ENCODE measurements around the gene ASXL2.

Gene ASXL2

DNA sequence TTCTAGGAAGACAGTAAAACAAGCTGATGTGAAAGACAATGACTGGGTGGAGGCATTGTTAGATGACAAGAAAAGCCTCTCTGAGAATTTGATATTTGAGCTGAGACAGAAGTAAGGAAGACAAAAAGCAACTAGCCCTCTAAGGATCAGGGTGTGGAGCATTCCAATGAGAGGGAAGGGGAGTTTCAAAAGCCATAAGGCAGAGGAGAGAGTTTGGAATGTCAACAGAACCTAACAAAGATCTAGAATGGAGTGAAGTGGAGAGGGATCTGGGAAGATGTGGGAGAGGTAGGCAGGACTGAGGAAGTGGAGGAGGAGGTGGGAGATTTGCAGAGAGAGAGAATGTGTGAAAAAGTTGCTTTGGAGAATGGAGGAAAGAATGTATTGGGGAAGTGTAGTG, 17.3 kb upstream of the ASXL2 start:
- POLR2A ChIA-PET, result no interaction called here
- CTCF ChIA-PET, result interaction anchor here (1.3 to 4.2 kb wide), 2 partner anchors 8 to 55 kb away, joined by 3 to 11 read pairs; no protein-coding TSS in a partner anchor
- TF ChIP-seq, protein P1, sequence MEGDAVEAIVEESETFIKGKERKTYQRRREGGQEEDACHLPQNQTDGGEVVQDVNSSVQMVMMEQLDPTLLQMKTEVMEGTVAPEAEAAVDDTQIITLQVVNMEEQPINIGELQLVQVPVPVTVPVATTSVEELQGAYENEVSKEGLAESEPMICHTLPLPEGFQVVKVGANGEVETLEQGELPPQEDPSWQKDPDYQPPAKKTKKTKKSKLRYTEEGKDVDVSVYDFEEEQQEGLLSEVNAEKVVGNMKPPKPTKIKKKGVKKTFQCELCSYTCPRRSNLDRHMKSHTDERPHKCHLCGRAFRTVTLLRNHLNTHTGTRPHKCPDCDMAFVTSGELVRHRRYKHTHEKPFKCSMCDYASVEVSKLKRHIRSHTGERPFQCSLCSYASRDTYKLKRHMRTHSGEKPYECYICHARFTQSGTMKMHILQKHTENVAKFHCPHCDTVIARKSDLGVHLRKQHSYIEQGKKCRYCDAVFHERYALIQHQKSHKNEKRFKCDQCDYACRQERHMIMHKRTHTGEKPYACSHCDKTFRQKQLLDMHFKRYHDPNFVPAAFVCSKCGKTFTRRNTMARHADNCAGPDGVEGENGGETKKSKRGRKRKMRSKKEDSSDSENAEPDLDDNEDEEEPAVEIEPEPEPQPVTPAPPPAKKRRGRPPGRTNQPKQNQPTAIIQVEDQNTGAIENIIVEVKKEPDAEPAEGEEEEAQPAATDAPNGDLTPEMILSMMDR (IDR thresholded peaks at IDR 0.05; ENCODE audit: control extremely low read depth, extremely low read depth, low read depth, missing control alignments), result no peak
- no peak for DNase-seq (ENCODE audit: extremely low spot score)

DNA sequence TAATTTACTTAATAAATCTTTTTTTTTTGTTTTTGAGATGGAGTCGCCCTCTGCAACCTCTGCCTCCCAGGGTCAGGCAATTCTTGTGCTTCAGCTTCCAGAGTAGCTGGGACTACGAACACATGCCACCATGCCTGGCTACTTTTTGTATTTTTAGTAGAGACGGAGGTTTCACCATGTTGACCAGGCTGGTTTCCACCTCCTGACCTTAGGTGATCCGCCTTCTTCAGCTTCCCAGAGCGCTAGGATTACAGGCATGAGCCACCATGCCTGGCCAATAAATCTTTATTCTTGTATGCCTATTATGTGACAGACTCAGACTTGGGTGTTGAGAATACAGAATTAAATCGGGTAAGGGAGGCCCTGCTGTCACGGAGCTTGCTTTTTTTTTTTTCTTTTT, 16.7 kb upstream of the ASXL2 start:
- ChIA-PET POLR2A (no interaction called here), CTCF (interaction anchor here (1.3 to 4.2 kb wide), 2 partner anchors 8 to 56 kb away, joined by 3 to 11 read pairs; no protein-coding TSS in a partner anchor)
- TF ChIP-seq, protein P1 (IDR thresholded peaks at IDR 0.05; ENCODE audit: control extremely low read depth, extremely low read depth, low read depth, missing control alignments), result no peak
- DNase-seq (ENCODE audit: extremely low spot score), result no peak

DNA sequence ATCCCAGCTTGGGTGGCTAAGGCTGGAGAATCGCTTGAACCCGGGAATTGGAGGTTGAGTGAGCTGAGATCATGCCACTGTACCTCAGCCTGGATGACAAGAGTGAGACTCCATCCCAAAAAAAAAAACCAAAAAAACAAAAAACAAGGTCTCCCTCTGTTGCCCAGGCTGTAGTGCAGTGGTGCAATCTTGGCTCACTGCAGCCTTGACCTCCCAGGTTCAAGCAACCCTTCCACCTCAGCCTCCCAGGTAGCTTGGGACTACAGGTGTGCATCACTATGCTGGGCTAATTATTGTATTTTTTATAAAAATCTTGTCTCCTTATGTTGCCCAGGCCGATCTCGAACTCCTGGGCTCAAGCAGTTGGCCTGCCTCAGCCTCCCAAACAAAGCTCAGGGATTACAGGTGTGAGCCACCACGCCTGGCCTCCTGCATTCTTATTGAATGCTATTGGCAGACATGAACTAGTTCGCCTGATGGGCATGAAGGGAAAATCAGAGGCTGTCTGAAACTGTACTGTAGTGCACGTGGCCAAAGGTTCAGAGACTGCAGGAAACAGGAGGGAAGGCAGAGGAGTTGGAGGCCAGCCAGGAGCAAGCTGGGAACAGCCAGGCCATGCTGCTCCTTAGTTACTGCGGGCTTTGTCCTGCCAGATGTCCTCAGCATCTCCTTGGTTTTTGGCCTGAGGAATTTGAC, 16.0 kb upstream of the ASXL2 start:
- POLR2A ChIA-PET, result no interaction called here
- no peak for DNase-seq (ENCODE audit: extremely low spot score)
- CTCF ChIA-PET, result interaction anchor here (4.2 kb wide), 1 partner anchor 56 kb away, joined by 11 read pairs; no protein-coding TSS in a partner anchor
- TF ChIP-seq, protein P1 (IDR thresholded peaks at IDR 0.05; ENCODE audit: control extremely low read depth, extremely low read depth, low read depth, missing control alignments), result no peak

DNA sequence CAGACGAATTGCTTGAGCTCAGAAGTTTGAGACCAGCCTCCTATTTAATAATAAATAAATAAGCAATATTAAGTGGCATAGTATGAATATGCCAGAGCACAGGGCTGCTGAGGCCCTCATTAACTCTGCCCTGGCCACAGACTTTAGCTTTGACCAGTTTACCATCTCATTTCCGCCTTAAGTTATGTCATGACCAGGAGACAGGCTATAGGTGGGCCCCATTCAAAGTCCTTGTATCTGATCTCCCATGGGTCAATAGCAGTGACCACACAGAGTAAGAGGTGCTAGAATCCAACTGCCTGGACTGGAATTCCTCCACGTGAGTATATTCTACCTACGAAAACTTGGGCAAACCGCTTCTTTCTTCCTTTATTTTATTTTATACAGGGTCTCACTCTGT, 13.4 kb upstream of the ASXL2 start:
- TF ChIP-seq, protein P1 (IDR thresholded peaks at IDR 0.05; ENCODE audit: control extremely low read depth, extremely low read depth, low read depth, missing control alignments), result no peak
- POLR2A ChIA-PET, result no interaction called here
- CTCF ChIA-PET, result interaction anchor here (1.1 kb wide), 1 partner anchor 16 kb away, joined by 3 read pairs; no protein-coding TSS in a partner anchor
- no peak for DNase-seq (ENCODE audit: extremely low spot score)

DNA sequence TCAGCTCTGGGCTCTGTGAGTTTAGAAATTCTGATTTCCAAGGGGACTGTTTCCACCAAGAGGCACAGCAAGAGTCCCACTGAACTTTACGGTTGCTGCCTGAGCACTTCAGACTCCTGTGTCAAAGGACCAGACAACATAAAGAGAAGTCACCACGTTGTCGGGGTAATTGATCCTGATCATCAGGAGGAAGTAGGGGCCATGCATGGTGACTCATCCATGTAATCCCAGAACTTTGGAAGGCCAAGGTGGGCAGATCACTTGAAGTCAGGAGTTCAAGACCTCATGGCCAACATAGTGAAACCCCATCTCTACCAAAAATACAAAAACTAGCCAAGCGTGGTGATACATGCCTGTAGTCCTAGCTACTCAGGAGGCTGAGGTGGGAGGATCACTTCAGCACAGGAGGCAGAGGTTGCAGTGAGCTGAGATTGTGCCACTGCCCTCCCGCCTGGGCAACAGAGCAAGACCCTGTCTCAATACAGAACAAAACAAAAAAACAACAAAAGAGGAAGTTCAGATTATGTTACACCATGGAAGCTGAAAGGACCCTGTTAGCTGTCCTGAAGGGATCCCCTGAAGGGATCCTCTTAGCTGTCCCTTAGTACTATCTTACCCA, 9.4 kb upstream of the ASXL2 start:
- ChIA-PET CTCF (interaction anchor here (1.2 to 1.7 kb wide), 3 partner anchors 8 to 36 kb away, joined by 3 to 4 read pairs (median 3); no protein-coding TSS in a partner anchor), POLR2A (no interaction called here)
- TF ChIP-seq, protein P1 (IDR thresholded peaks at IDR 0.05; ENCODE audit: control extremely low read depth, extremely low read depth, low read depth, missing control alignments), result no peak
- no peak for DNase-seq (ENCODE audit: extremely low spot score)

DNA sequence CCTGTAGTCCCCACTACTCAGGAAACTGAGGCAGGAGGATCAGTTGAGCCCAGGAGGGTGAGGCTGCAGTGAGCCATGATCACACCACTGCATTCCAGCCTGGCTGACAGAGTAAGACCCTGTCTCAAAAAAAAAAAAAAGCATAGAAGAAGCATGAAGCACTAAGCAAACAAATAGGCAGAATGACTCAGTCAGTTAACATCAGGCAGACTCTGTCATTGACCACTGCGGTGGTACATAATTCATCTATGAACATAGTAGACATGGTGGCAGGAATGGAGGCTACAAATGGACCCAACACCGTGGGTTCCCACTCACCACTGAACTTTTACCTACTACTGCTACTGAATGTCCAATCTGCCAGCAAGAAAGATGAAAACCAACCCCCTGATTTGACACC, 7.6 kb upstream of the ASXL2 start:
- no peak for DNase-seq (ENCODE audit: extremely low spot score)
- ChIA-PET CTCF (interaction anchor here (1.1 to 1.3 kb wide), 2 partner anchors 34 to 279 kb away, joined by 3 to 4 read pairs; no protein-coding TSS in a partner anchor), POLR2A (no interaction called here)
- TF ChIP-seq, protein P1 (IDR thresholded peaks at IDR 0.05; ENCODE audit: control extremely low read depth, extremely low read depth, low read depth, missing control alignments), result no peak

Data from GM10248 (cell line).